GM19238 (cell line): ENCODE measurements around the gene TMEM245.
"Not testable (repeated sequence)": the region's sequence is repeated elsewhere in the genome, so short reads cannot be mapped to it uniquely, and the experiment has no call there.

Experiments
- DNase-seq: peaks from one replicate; pipeline ENCODE4 v3.0.0; 2011; ENCODE audit warnings: low spot score; ENCODE audit not compliant: insufficient read length

TMEM245 gene

GRCh38 chr9:109133533-109133932 is 13.8 kb upstream of the TMEM245 start:
- no peak for DNase-seq

DNA sequence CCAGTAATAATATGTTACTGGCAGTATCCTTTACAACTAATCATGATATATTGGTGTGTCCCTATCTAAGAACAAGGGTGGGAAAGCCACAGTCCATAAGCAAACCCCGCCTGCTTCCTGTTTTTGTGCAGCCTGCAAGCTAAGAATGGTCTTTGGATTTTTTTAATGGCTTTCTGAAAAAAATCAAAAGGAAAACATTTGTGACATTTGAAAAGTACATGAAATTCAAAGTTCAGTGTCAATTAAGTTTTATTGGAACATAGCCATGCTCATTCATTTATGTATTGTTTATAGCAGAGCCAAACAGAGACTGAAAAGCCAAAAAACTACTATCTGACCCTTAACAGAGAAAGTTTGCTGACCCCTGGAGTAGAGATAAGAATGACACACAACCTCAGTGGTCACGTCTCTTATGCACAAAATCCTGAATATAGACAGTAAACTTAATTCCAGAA is 12.8 kb upstream of the TMEM245 start:
- no peak for DNase-seq

- no peak for DNase-seq
Measured at GRCh38 chr9:109129470-109130197, 9.9 kb upstream of the TMEM245 start.

GRCh38 chr9:109126671-109127070 is 6.9 kb upstream of the TMEM245 start:
- not testable (repeated sequence) for DNase-seq

DNA sequence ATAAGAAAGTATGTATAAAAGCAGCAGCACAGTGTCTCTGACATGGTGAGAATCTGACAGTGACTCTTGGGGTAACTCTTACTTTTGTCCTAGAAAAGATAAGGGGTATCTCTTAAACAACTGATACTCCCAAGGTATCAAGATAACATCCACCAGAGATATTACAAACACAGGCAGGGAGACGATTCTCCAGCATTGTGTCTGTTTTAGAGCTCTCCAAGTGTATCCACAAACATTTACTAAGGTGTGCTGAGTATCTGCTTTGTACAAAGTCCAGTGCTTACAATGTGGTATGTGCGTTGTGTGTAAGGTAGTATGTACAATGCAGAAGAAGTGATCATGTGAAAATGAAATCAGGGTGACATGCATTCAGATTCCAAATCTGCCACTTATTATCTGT is 4.4 kb upstream of the TMEM245 start:
- DNase-seq, result no peak

DNA sequence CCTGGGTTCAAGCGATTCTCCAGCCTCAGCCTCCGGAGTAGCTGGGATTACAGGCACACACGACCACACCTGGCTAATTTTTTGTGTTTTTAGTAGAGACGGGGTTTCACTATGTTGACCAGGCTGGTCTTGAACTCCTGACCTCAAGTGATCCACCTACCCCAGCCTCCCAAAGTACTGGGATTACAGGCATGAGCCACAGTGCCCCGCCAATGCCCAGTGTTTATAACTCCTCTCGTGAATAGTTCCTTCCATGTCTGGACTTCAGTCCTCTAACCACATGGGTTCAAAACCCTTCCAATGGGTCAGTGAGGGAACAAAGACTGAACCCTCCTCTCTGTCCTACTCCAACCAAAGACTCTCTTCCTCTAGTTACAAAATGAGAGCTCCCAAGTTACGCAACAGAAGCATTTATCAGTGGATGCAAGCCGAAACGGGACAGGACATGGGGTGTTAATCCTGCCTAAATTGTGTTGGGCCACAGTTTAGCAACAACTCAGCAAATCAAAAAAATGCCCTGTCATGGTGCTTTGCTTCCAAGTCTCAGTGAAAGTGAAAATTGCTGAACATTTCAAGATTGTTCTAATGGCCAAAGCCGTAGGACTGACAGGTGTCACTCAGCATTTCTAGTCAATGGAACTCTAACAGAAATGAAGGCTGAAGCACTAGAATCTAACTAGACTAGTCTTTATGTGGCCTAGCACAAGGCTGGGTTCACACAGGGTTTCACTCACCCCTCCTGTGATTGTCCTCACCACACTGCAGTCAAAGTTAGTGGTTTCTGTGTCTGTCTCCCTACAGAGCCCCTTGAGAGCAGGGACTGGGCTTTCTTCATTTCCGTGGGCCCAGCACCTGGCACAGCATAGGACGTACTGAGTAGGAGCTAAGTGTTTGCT is 3.2 kb upstream of the TMEM245 start:
- no peak for DNase-seq

GRCh38 chr9:109121232-109121796 is 1.6 kb upstream of the TMEM245 start:
- DNase-seq, result no peak

DNA sequence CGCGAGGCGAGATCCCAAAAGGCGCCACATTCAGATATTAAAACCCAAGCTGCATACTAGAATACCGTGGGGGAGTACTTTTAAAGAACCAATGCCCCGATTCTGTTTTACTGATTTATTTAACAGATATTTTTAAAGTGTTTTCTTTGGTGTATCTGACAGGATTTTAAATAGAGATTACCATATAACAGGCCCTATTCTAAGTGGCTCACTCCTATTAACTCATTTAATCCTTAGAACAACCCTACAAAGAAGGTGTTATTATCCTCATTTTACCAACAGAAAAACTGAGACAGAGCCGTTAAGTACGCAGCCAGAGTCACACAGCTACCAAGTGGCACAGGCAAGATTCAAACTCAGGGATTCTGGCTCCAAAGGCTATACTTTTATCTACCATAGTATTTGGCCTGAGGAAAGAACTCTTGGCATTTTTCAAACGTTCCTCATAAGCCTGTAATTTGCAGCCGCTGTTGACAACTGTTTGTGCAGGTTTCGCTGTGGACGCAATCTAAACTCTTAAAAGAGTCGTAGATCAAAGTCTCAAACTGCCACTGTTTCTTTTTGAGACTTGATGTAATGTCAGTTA is 550 bp upstream of the TMEM245 start:
- no peak for DNase-seq

- DNase-seq, result no peak
Measured at GRCh38 chr9:109118808-109119438, 824 bp downstream of the TMEM245 start.

GRCh38 chr9:109117856-109118807 is 1.6 kb downstream of the TMEM245 start:
- no peak for DNase-seq

DNA sequence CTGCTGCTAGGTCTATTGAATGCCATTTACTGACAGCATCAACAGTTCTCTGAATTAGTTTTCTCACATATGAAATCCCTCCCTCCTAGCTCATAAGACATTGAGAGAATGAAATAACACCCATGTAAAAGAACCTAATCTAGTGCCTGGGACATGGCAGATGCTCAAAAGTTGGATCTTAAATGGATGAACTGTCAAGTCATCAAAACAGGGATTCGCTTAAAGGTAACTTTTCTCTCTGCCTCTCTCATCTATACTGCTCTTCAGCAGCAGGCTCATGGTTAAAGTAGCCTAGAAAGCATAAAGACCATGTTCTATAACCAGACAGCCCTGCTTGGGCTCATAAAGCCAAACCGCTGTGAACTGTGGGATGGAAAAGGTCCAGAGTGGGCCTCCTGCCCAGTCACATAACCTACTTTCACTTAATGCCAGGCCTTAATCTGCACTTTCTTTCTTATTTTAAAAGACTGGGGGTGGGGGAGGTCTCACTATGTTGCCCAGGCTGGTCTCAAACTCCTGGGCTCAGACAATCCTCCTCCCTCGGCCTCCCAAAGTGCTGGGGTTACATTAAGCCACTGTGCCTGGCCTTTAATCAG is 3.7 kb downstream of the TMEM245 start:
- DNase-seq, result no peak

DNA sequence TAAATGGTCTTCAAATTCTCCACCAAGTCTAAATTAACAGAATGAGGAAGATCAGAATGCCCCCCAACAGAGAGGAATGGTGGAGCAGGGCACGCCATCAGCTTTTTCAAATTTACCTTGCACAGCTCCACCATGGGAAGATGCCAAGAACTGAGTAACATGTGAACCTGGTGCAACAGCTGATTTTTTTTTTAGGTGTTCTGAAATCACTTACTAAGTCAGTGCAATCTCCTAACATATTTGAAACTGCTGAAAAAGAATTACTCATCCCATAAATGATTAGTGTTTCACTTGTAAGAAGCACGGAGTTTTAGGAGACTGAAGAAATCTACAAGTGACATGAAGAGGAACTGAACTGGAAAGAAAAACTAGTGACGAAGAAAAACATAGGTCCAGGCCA is 5.1 kb downstream of the TMEM245 start:
- no peak for DNase-seq

DNA sequence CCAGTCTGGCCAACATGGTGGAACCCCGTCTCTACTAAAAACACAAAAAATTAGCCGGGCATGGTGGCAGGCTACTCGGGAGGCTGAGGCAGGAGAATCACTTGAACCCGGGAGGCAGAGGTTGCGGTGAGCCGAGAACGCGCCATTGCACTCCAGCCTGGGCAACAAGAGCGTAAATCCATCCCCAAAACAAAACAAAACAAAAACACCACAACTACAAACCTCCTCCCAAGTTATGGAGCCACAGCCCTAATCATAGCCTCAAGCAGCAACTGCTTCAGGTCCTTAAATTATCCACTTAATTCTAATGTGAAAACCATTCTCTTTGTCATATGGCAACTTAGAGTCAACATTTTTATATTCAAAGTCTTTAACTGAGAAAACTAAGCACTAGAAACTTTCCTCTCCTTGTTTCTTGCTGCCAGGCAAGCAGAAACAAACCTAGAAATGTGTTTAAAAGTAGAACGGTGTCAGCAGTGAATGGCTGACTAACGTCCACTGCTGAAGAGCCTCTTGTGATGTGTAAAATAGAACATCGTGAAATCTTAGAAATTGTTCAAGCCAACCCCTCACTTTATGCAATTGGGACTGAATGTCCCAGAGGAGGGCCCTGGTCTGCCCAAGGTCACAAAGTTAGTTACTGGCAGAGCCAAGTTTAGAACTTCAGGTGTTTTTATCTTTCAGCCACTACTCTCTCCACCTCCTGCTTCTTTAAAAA is 5.7 kb downstream of the TMEM245 start:
- no peak for DNase-seq

GRCh38 chr9:109113254-109113653 is 6.5 kb downstream of the TMEM245 start:
- DNase-seq, result no peak

GRCh38 chr9:109110329-109111021 is 9.3 kb downstream of the TMEM245 start:
- DNase-seq, result no peak

GRCh38 chr9:109109967-109110328 is 9.8 kb downstream of the TMEM245 start:
- no peak for DNase-seq

DNA sequence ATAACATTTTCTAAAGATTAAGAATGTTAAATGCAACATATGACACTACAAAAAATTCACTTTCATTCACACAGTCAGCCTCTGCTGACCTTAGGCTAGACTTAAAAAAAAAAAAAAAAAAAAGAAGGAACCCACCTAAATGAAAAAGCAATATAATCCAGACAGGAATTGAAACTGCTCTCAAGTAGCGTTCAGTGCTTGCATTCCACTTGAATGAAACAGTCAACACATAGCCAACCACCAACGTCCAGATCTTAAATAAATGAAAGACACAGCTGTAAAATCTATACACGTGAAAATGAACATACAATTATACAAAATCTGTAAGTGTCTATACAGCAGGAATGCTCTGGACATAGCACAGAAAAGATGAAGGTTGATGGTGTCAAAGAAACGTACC is 11.4 kb downstream of the TMEM245 start:
- DNase-seq, result no peak

DNA sequence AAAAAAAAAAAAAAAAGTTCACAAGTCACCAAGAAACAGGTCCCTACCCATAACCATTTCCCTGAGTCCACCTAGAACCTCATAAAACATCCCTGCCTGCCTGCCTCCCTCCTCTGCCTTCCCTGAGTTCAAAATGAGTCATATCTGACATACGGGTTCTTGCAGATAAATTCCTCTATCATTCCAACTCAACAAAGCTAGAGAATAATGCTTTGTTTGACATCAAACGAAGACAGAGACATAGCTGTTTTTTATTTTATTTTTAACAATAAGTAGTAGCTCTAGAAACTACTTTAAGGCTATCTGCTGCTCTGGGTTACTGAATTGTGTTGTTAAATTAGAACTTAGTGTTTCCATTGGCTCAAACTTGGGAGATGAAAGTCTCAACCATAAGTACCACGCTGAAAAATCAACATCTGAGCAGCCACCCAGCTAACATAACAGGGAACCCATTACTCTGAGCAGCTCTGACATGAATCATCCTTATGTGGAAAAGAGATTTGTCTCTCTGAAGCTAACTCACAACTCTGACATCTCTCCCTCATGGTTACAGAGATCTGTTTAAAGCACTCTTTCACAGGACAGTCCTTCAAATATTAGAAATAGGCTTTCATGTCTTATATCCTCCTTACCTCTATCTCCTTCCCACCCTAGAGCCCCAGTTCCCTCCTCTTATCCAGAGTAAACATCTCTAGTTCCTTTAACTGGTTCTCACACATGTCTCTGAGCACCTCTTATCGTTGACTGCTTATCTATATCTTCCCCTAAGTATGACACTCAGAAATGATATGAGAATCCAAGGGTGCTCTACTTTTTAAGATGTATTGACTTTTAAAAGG is 12.1 kb downstream of the TMEM245 start:
- DNase-seq, result no peak
